HUES48 (cell line): ENCODE results near the gene HLCS.

Experiments
- H3K27ac ChIP-seq: one replicate; pipeline ENCODE4 v1.7.0; 2013; ENCODE audit warnings: low read depth, low read length, inconsistent platforms
- H3K27me3 ChIP-seq: 2 replicates; pipeline ENCODE4 v1.6.1; 2013; ENCODE audit warnings: mild to moderate bottlenecking, low read length; ENCODE audit not compliant: control insufficient read depth, insufficient read depth
- H3K36me3 ChIP-seq: 2 replicates; pipeline ENCODE4 v1.6.1; 2013; ENCODE audit warnings: low read length; ENCODE audit not compliant: control insufficient read depth, insufficient read depth
- H3K4me1 ChIP-seq: 2 replicates; pipeline ENCODE4 v1.6.1; 2013; ENCODE audit warnings: mild to moderate bottlenecking, low read length; ENCODE audit not compliant: control insufficient read depth, insufficient read depth
- H3K4me3 ChIP-seq: 2 replicates; pipeline ENCODE4 v1.5.1; 2013; ENCODE audit warnings: mild to moderate bottlenecking, low read depth, low read length
- H3K9ac ChIP-seq: 2 replicates; pipeline ENCODE4 v1.6.1; 2013; ENCODE audit warnings: mild to moderate bottlenecking, low read depth, low read length, moderate library complexity
- H3K9me3 ChIP-seq: 2 replicates; pipeline ENCODE4 v1.6.1; 2013; ENCODE audit warnings: low read length; ENCODE audit not compliant: control insufficient read depth, insufficient read depth

The HLCS gene

GRCh38 chr21:36891121-36891520 is 75.3 kb downstream of the HLCS start:
- H3K4me1 ChIP-seq: 0 out of 2 replicates have a peak, but pooled peaks cover 14% of the 10 kb centered on the region
- H3K9ac ChIP-seq: no peak overlapping the region
- no peak overlapping the region for H3K4me3 ChIP-seq
- no peaks in the 10 kb centered on the region for H3K36me3 ChIP-seq
- no peak overlapping the region for H3K27ac ChIP-seq
- no peaks in the 10 kb centered on the region for H3K27me3 ChIP-seq
- H3K9me3 ChIP-seq: no peaks in the 10 kb centered on the region

- Histone ChIP-seq H3K9ac (no peak overlapping the region), H3K9me3 (no peaks in the 10 kb centered on the region), H3K4me1 (0 out of 2 replicates have a peak, but pooled peaks cover 14% of the 10 kb centered on the region), H3K27ac (no peak overlapping the region), H3K4me3 (no peak overlapping the region), H3K27me3 (no peaks in the 10 kb centered on the region), H3K36me3 (no peaks in the 10 kb centered on the region)
These were observed 76.4 kb downstream of the HLCS start for GRCh38 chr21:36890086-36890485.

DNA sequence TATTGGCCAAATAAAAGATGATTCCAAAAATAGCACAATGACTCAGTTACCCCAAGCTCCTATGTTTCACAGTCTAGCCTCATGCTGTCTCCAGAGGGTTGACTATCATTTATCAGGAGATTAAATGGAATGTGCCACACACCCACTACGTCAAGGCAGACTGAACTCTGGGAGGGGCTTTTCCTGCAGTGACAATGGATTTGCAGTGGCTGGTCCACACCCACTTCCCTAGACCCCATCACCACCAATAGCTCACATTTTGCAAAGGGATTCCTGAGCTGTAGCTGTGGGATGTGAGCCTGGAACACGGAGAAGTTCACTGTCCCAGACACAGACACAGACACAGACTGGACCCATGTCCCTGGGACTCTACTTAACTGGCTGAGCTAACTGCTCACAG is 77.1 kb downstream of the HLCS start:
- Histone ChIP-seq H3K4me3 (no peak overlapping the region), H3K27ac (no peak overlapping the region), H3K9ac (no peak overlapping the region), H3K27me3 (no peaks in the 10 kb centered on the region), H3K36me3 (no peaks in the 10 kb centered on the region), H3K4me1 (0 out of 2 replicates have a peak, but pooled peaks cover 14% of the 10 kb centered on the region), H3K9me3 (0 out of 2 replicates have a peak, but pooled peaks cover 2% of the 10 kb centered on the region)

DNA sequence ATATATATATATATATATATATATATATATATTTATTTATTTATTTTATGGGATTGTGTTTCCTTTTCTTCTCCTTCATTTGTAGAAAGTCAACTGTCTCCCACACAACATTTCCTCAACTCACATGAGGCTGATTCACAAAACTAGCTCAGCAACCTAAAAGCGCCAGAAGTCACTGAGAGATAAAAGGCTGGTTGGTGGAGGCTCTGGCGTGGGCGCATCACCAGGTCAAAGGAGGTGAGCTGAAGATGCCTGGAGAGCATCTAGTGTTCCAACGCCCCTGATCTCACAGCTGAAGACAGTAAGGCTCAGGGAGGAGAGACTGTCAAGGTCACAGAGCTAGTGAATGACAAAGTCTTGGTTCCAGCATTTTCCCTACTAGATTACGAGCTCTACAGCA is 78.0 kb downstream of the HLCS start:
- Histone ChIP-seq H3K27me3 (no peaks in the 10 kb centered on the region), H3K9ac (no peak overlapping the region), H3K4me1 (0 out of 2 replicates have a peak, but pooled peaks cover 14% of the 10 kb centered on the region), H3K36me3 (no peaks in the 10 kb centered on the region), H3K9me3 (peaks cover 11% of the 10 kb centered on the region), H3K27ac (no peak overlapping the region), H3K4me3 (no peak overlapping the region)

DNA sequence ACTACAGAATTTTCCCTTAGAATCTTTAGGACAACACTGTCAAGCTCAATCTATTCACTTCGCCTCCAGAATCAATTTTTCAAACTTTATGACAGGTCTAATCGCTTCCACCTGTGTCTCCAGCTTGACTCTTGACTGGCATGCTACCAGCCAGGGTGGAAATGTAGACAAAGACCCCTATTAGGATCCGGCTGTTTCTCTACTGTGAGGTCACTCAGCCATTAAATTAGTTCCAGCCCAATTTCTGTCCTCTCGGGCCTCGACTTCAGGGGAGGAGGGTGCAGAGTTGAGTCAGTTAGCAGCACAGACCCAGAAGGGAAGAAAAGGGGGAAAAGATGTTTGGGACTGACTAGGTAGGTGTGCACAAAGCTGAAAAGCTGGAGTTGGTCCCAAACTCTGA is 78.5 kb downstream of the HLCS start:
- Histone ChIP-seq H3K27me3 (no peaks in the 10 kb centered on the region), H3K27ac (no peak overlapping the region), H3K36me3 (no peaks in the 10 kb centered on the region), H3K9me3 (peaks cover 12% of the 10 kb centered on the region), H3K4me1 (0 out of 2 replicates have a peak, but pooled peaks cover 14% of the 10 kb centered on the region), H3K4me3 (no peak overlapping the region), H3K9ac (no peak overlapping the region)

DNA sequence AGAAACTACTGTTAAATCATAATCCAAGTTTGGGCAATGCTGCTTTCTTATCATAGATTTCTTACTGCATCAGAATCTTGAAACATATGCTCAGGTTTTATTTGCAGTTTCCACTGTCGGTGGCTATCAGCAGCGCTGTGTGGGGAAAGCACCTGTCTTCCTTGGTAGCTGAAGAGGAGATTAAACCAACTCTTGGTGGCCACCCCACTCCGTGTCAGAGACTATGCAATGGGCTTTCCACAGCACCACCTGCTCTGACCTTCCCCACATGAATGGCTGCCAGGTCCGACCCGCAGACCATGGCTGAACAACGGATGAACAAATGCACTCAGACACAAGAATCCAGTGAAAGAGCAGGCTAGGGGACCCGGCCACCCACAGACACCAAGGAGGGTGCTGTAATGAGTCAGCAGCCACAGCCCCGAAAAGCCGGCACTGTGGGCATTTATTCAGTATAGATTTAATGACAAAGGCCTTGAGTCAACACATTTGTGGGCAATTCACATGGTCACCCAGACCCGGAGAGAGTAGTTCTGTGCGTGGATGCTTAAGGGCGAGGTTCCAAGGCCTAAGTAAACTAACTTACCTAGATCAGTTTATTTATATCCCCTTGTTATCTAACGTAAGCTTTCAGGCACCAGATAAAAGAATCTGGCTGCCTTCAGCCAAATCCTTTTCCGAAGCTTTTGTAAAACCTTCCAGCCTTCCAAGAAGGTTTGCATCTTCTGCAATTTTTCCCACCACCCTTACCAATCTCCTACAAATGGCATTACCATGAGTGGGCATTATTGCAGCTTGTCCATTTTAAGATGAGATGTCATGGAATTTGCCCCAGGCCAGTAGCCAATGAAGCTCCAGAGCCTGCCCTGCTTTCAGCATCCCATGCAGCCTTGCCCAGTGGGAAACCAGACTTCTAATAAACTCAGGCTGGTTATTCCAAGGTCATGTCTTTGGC is 82.7 kb downstream of the HLCS start:
- H3K9ac ChIP-seq: no peak overlapping the region
- peaks cover 12% of the 10 kb centered on the region for H3K9me3 ChIP-seq
- no peaks in the 10 kb centered on the region for H3K27me3 ChIP-seq
- no peak overlapping the region for H3K4me3 ChIP-seq
- no peaks in the 10 kb centered on the region for H3K36me3 ChIP-seq
- H3K4me1 ChIP-seq: 0 out of 2 replicates have a peak, but pooled peaks cover 4% of the 10 kb centered on the region
- H3K27ac ChIP-seq: no peak overlapping the region

DNA sequence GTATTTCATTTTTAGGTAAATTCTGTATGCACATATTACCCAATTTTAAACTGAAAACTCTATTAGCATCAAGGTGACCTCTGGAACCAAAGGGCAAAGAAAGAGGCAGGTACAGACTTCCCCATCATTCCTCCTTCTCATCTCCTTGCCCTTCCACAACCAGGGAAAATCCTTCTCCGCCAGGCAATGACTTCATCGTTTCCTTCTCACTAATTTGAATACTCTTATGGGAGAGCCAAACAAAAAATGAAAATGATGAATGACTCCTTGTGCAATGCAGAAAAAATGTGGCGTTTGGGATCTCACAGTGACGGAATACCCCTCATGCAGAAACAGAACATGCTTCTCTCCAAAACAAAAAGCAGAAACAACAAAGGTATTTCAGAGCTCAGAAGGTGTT is 83.7 kb downstream of the HLCS start:
- H3K36me3 ChIP-seq: no peaks in the 10 kb centered on the region
- H3K4me1 ChIP-seq: 0 out of 2 replicates have a peak, but pooled peaks cover 2% of the 10 kb centered on the region
- H3K9me3 ChIP-seq: peaks cover 12% of the 10 kb centered on the region
- H3K9ac ChIP-seq: no peak overlapping the region
- H3K27me3 ChIP-seq: no peaks in the 10 kb centered on the region
- no peak overlapping the region for H3K27ac ChIP-seq
- no peak overlapping the region for H3K4me3 ChIP-seq

DNA sequence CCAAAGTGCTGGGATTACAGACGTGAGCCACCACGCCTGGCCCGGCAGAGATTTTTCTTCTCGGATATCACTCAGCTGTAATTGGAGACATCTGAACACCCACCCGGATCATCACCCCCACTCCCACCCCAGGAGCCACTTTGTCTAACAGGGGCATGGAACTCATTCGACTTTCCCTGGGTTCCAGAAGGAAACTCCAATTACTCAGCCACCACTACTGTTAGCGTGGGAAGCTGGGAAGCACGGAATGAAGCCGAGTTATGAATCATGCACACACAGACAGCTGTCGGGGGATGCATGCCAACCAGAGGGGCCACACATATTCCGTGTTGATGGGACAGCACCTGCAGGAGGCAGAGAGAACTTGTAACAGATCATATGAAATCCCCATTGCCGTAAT is 85.2 kb downstream of the HLCS start:
- no peak overlapping the region for H3K9ac ChIP-seq
- no peaks in the 10 kb centered on the region for H3K4me1 ChIP-seq
- H3K9me3 ChIP-seq: peaks cover 12% of the 10 kb centered on the region
- no peak overlapping the region for H3K4me3 ChIP-seq
- no peak overlapping the region for H3K27ac ChIP-seq
- H3K27me3 ChIP-seq: no peaks in the 10 kb centered on the region
- no peaks in the 10 kb centered on the region for H3K36me3 ChIP-seq

DNA sequence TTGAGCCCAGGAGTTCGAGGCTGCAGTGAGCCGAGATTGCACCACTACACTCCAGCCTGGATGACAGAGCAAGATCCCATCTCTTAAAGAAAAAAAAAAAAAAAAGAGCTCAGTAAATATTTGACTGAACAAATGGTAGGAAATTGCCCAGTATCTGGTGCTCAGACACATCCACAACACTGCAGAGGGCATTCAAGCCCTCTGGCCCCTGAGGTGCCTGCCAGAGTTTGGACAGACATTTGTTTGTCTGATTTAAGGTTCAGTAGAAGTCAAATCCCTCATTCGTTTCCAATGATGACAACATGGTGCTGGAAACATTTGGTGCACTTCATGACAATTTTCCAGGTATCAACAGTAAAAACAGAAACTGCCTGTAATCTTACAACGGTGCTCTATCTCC is 86.6 kb downstream of the HLCS start:
- H3K4me1 ChIP-seq: no peaks in the 10 kb centered on the region
- H3K4me3 ChIP-seq: no peak overlapping the region
- no peaks in the 10 kb centered on the region for H3K27me3 ChIP-seq
- no peaks in the 10 kb centered on the region for H3K36me3 ChIP-seq
- H3K9me3 ChIP-seq: peaks cover 12% of the 10 kb centered on the region
- no peak overlapping the region for H3K27ac ChIP-seq
- H3K9ac ChIP-seq: no peak overlapping the region

GRCh38 chr21:36877741-36878140 is 88.7 kb downstream of the HLCS start:
- Histone ChIP-seq H3K36me3 (no peaks in the 10 kb centered on the region), H3K9me3 (no peaks in the 10 kb centered on the region)

GRCh38 chr21:36874665-36875064 is 91.8 kb downstream of the HLCS start:
- no peaks in the 10 kb centered on the region for H3K4me1 ChIP-seq
- H3K27ac ChIP-seq: no peak overlapping the region
- H3K9ac ChIP-seq: no peak overlapping the region
- no peaks in the 10 kb centered on the region for H3K36me3 ChIP-seq
- H3K27me3 ChIP-seq: no peaks in the 10 kb centered on the region
- H3K9me3 ChIP-seq: no peaks in the 10 kb centered on the region
- H3K4me3 ChIP-seq: no peak overlapping the region

More at GRCh38 chr21:36877741-36878140, 88.7 kb downstream of the HLCS start:
- Histone ChIP-seq H3K27ac (no peak overlapping the region), H3K4me3 (no peak overlapping the region), H3K9ac (no peak overlapping the region), H3K4me1 (no peaks in the 10 kb centered on the region), H3K27me3 (no peaks in the 10 kb centered on the region)
